HL-60 (cell line): ENCODE data around the gene BABAM2.

Experiments used
- DNase-seq, 2 experiments: peaks; one replicate each; pipeline ENCODE4 v3.0.0-alpha.2; 2010 to 2020; ENCODE audit warnings: low read depth in 1 of 2, low spot score in 1 of 2
- H3K27ac ChIP-seq: fragments of 250-450 bp; sonication (Bioruptor Pico); replicated peaks from 2 replicates; pipeline ENCODE4 v1.5.1; 2020; ENCODE audit warnings: mild to moderate bottlenecking, moderate library complexity
- H3K27me3 ChIP-seq: fragments of 250-450 bp; sonication (Bioruptor Pico); 2 replicates; pipeline ENCODE4 v1.5.1; 2021; ENCODE audit warnings: mild to moderate bottlenecking, moderate library complexity; ENCODE audit not compliant: insufficient read depth, poor library complexity, severe bottlenecking
- H3K4me3 ChIP-seq: replicated peaks from 2 replicates; pipeline ENCODE4 v1.5.1; 2011; ENCODE audit warnings: mild to moderate bottlenecking, control low read depth, low read length; ENCODE audit not compliant: insufficient read depth
- GABPA ChIP-seq: IDR thresholded peaks from 2 replicates; pipeline ENCODE4 v1.6.1; 2012; ENCODE audit warnings: low read depth
- POLR2AphosphoS5 ChIP-seq: IDR thresholded peaks from 2 replicates; pipeline ENCODE4 v1.6.1; 2012; ENCODE audit warnings: low read depth
- SPI1 ChIP-seq: IDR thresholded peaks from 2 replicates; pipeline ENCODE4 v1.6.1; 2012; ENCODE audit warnings: low read depth, mild to moderate bottlenecking, borderline replicate concordance
- TF ChIP-seq, protein P1 (sequence below): IDR thresholded peaks from 2 replicates; pipeline ENCODE4 v1.6.1; 2012; ENCODE audit warnings: low read depth; ENCODE audit not compliant: insufficient replicate concordance
- TF ChIP-seq, protein P2 (sequence below): IDR thresholded peaks from one replicate; pipeline ENCODE4 v1.5.1; 2011; ENCODE audit warnings: low read length, control low read depth, inconsistent platforms; ENCODE audit not compliant: insufficient read depth

BABAM2 gene

DNA sequence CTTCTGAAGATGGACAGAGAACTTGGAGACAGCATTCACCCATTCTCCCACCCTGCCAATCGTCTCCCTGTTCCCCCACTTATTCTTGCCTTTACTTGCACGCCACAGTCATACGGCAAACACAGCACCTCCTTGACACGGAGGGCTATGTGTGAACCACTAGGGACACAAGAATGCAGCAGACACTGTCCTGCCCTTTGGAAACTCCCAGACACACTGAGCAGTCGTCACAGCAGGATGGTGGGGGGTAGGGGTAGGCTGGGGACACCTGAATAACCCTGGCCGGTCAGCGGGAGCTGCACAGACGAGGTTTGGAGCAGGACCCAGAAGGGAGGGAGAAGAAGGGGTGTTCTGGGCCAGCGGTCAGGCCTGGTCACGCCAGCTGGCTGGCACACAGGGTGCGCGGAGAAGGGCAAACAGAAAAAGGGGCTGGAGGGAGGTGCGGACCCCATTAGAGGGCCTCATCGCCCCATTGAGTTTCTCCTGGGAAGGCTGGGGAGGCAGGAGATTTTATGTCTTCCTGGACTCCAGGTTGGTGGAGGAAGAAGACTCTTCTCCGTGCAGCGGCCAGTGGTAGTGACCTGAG, 462.2 kb downstream of the BABAM2 start:
- no peak for TF ChIP-seq POLR2AphosphoS5
- no peak for TF ChIP-seq SPI1
- TF ChIP-seq, protein P1, sequence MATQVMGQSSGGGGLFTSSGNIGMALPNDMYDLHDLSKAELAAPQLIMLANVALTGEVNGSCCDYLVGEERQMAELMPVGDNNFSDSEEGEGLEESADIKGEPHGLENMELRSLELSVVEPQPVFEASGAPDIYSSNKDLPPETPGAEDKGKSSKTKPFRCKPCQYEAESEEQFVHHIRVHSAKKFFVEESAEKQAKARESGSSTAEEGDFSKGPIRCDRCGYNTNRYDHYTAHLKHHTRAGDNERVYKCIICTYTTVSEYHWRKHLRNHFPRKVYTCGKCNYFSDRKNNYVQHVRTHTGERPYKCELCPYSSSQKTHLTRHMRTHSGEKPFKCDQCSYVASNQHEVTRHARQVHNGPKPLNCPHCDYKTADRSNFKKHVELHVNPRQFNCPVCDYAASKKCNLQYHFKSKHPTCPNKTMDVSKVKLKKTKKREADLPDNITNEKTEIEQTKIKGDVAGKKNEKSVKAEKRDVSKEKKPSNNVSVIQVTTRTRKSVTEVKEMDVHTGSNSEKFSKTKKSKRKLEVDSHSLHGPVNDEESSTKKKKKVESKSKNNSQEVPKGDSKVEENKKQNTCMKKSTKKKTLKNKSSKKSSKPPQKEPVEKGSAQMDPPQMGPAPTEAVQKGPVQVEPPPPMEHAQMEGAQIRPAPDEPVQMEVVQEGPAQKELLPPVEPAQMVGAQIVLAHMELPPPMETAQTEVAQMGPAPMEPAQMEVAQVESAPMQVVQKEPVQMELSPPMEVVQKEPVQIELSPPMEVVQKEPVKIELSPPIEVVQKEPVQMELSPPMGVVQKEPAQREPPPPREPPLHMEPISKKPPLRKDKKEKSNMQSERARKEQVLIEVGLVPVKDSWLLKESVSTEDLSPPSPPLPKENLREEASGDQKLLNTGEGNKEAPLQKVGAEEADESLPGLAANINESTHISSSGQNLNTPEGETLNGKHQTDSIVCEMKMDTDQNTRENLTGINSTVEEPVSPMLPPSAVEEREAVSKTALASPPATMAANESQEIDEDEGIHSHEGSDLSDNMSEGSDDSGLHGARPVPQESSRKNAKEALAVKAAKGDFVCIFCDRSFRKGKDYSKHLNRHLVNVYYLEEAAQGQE, result no peak
- TF ChIP-seq, protein P2, sequence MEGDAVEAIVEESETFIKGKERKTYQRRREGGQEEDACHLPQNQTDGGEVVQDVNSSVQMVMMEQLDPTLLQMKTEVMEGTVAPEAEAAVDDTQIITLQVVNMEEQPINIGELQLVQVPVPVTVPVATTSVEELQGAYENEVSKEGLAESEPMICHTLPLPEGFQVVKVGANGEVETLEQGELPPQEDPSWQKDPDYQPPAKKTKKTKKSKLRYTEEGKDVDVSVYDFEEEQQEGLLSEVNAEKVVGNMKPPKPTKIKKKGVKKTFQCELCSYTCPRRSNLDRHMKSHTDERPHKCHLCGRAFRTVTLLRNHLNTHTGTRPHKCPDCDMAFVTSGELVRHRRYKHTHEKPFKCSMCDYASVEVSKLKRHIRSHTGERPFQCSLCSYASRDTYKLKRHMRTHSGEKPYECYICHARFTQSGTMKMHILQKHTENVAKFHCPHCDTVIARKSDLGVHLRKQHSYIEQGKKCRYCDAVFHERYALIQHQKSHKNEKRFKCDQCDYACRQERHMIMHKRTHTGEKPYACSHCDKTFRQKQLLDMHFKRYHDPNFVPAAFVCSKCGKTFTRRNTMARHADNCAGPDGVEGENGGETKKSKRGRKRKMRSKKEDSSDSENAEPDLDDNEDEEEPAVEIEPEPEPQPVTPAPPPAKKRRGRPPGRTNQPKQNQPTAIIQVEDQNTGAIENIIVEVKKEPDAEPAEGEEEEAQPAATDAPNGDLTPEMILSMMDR, result no peak
- no peak for TF ChIP-seq GABPA
- H3K27ac ChIP-seq, result no peak overlapping the region
- no peaks in the 10 kb centered on the region for H3K27me3 ChIP-seq
- no peak for DNase-seq
- no peak overlapping the region for H3K4me3 ChIP-seq

DNA sequence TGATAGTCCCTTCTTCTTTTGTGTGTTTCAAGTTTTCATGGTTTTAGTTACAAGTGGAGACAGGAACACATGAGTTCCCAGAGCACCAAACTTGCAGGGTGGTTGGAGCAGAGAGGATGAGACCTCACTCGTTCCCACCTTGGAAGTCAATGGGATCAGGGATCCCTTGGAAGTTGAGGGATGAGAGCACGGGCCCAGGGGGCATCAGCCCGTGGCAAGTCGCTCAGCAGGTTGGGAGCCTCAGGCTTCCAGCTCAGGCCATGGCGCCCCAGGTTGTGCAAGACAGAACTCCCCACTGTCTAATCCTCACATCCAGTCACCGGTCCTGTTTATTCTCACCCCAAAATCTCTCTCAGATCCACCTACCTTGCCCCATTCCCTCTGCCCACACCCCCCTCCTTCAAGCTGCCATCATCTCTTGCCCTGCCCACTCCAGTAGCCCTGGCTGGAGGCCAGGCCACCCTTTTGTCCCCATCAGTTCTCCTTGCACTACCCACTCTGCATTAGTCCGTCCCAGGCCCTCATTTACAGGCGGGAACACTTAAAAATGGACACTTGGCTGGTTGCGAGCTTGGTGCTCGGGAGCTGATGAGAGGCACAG, 464.5 kb downstream of the BABAM2 start:
- DNase-seq, result no peak
- Histone ChIP-seq H3K4me3 (no peak overlapping the region), H3K27me3 (no peaks in the 10 kb centered on the region), H3K27ac (no peak overlapping the region)
- TF ChIP-seq GABPA (no peak), SPI1 (no peak), POLR2AphosphoS5 (no peak)
- TF ChIP-seq, protein P1, result no peak
- TF ChIP-seq, protein P2, result no peak

DNA sequence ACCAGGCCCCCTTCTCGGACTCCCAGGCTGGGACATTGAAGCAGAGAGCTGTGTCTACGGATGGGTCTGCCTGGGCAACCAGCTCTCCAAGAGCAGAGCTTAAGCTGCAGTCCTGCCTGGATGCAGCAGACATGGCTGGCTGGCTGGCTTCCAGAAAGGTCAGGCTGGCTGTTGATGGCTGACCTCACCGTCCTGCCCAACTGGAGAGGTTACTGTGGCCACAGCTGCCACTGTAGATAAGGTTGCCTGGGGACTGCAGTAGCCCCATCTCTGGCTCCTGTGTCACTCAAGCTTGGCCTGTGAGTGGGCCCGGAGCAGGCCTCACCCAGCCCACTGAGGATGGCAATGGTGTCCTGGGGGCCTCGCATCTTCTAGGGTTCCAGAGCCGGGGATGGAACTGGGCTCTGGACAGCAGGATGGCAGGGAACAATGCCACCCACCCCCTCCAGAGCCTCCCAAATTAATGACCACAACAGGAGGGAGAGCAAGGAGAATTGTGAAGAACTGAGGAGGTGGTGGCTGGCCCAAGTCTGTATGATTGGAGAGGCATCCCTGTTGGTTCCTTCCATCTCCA, 465.1 kb downstream of the BABAM2 start:
- no peak for TF ChIP-seq SPI1
- TF ChIP-seq, protein P2, result no peak
- TF ChIP-seq POLR2AphosphoS5, result no peak
- TF ChIP-seq, protein P1, result no peak
- no peak for TF ChIP-seq GABPA
- no peak for DNase-seq
- Histone ChIP-seq H3K27me3 (no peaks in the 10 kb centered on the region), H3K27ac (no peak overlapping the region), H3K4me3 (no peak overlapping the region)
